Trophoblast cell (in vitro differentiated cells and primary cell): ENCODE results near the gene RPA1.

Source experiments
- DNase-seq, 2 donors: peaks; one replicate each; pipeline ENCODE4 v3.0.0-alpha.2; 2016
- H2AFZ ChIP-seq: 2 replicates; pipeline ENCODE4 v1.6.1; 2013; ENCODE audit warnings: low read length, moderate library complexity, mild to moderate bottlenecking; ENCODE audit not compliant: insufficient read depth, poor library complexity
- H2AK5ac ChIP-seq: 2 replicates; pipeline ENCODE4 v1.6.1; 2013; ENCODE audit warnings: mild to moderate bottlenecking, low read length
- H2BK120ac ChIP-seq: 2 replicates; pipeline ENCODE4 v1.6.1; 2013; ENCODE audit warnings: low read length, mild to moderate bottlenecking, moderate library complexity; ENCODE audit not compliant: insufficient read depth, poor library complexity
- H2BK12ac ChIP-seq: 2 replicates; pipeline ENCODE4 v1.6.1; 2013; ENCODE audit warnings: mild to moderate bottlenecking, low read length, moderate library complexity
- H2BK5ac ChIP-seq: 2 replicates; pipeline ENCODE4 v1.6.1; 2013; ENCODE audit warnings: low read length, low read depth, moderate library complexity, mild to moderate bottlenecking; ENCODE audit not compliant: poor library complexity
- H3K14ac ChIP-seq: 2 replicates; pipeline ENCODE4 v1.6.1; 2013; ENCODE audit warnings: mild to moderate bottlenecking, low read length
- H3K18ac ChIP-seq: 2 replicates; pipeline ENCODE4 v1.6.1; 2013; ENCODE audit warnings: mild to moderate bottlenecking, low read length
- H3K23ac ChIP-seq: 2 replicates; pipeline ENCODE4 v1.6.1; 2013; ENCODE audit warnings: low read length
- H3K27ac ChIP-seq: 2 replicates; pipeline ENCODE4 v1.5.1; 2013; ENCODE audit warnings: low read depth, mild to moderate bottlenecking, inconsistent platforms, low read length, moderate library complexity
- H3K27me3 ChIP-seq: 2 replicates; pipeline ENCODE4 v1.6.1; 2013; ENCODE audit warnings: inconsistent platforms, mild to moderate bottlenecking, low read length, moderate library complexity; ENCODE audit not compliant: insufficient read depth
- H3K36me3 ChIP-seq, 2 experiments: 1 replicate in 1 of 2; 2 replicates in 1 of 2; pipeline ENCODE4 v1.6.1; 2013; ENCODE audit warnings: low read length in 2 of 2, mild to moderate bottlenecking in 2 of 2, moderate library complexity in 1 of 2; ENCODE audit not compliant: insufficient read depth in 2 of 2, control insufficient read depth in 1 of 2
- H3K4ac ChIP-seq: 2 replicates; pipeline ENCODE4 v1.6.1; 2013; ENCODE audit warnings: low read depth, mild to moderate bottlenecking, low read length, moderate library complexity
- H3K4me1 ChIP-seq, 2 experiments: 1 replicate in 1 of 2; 2 replicates in 1 of 2; pipeline ENCODE4 v1.6.1; 2013; ENCODE audit warnings: low read length in 2 of 2, mild to moderate bottlenecking in 2 of 2, moderate library complexity in 1 of 2; ENCODE audit not compliant: insufficient read depth in 2 of 2, control insufficient read depth in 1 of 2
- H3K4me2 ChIP-seq: 2 replicates; pipeline ENCODE4 v1.6.1; 2013; ENCODE audit warnings: inconsistent platforms, mild to moderate bottlenecking, low read length, moderate library complexity
- H3K4me3 ChIP-seq: 2 replicates; pipeline ENCODE4 v1.5.1; 2013; ENCODE audit warnings: mild to moderate bottlenecking, low read depth, low read length, inconsistent platforms
- H3K79me1 ChIP-seq: one replicate; pipeline ENCODE4 v1.6.1; 2013; ENCODE audit warnings: low read length
- H3K79me2 ChIP-seq: 2 replicates; pipeline ENCODE4 v1.6.1; 2013; ENCODE audit warnings: low read length, mild to moderate bottlenecking; ENCODE audit not compliant: control insufficient read depth, insufficient read depth, poor library complexity
- H3K9ac ChIP-seq: 2 replicates; pipeline ENCODE4 v1.6.1; 2013; ENCODE audit warnings: mild to moderate bottlenecking, low read length
- H3K9me3 ChIP-seq: 2 replicates; pipeline ENCODE4 v1.6.1; 2013; ENCODE audit warnings: low read depth, mild to moderate bottlenecking, control low read depth, inconsistent platforms, low read length; ENCODE audit not compliant: insufficient read depth
- H4K12ac ChIP-seq: 2 replicates; pipeline ENCODE4 v1.6.1; 2013; ENCODE audit warnings: low read depth, mild to moderate bottlenecking, low read length, moderate library complexity
- H4K8ac ChIP-seq: 2 replicates; pipeline ENCODE4 v1.6.1; 2013; ENCODE audit warnings: low read depth, mild to moderate bottlenecking, low read length, moderate library complexity
- H4K91ac ChIP-seq: one replicate; pipeline ENCODE4 v1.6.1; 2013; ENCODE audit warnings: low read depth, mild to moderate bottlenecking, low read length, moderate library complexity
- WGBS: extraction: QIAGEN DNeasy Blood & Tissue Kit; methylation state at CpG from one replicate; pipeline ENCODE4 v1.1.7; 2013; ENCODE audit warnings: missing lambda C conversion rate; ENCODE audit not compliant: insufficient read length, insufficient coverage; ENCODE audit errors: extremely low coverage; 5-methylcytosine and 5-hydroxymethylcytosine counted together

The RPA1 gene

GRCh38 chr17:1792495-1793446, 37.0 kb upstream of the RPA1 start:
- Histone ChIP-seq H3K36me3 (no peaks in the 10 kb centered on the region), H2BK120ac (peak overlapping the region; percentile 88), H2AK5ac (no peak overlapping the region), H2BK5ac (peak overlapping the region; percentile 76), H2BK12ac (peak overlapping the region; percentile 63), H3K4ac (no peak overlapping the region), H3K27me3 (no peaks in the 10 kb centered on the region), H3K79me2 (peaks cover 2% of the 10 kb centered on the region), H4K8ac (peak overlapping the region; percentile 62), H3K9me3 (no peaks in the 10 kb centered on the region), H3K18ac (peak overlapping the region; percentile 68), H3K27ac (peak overlapping the region; percentile 93), H4K91ac (peak overlapping the region; percentile 84), H3K14ac (peak overlapping the region; percentile 53), H3K9ac (no peak overlapping the region), H2AFZ (no peak overlapping the region), H3K4me2 (peak overlapping the region; percentile 44), H3K4me3 (no peak overlapping the region), H4K12ac (peak overlapping the region; percentile 56), H3K79me1 (peaks cover 11% of the 10 kb centered on the region), H3K4me1 (peaks cover 16 to 17% of the 10 kb centered on the region in 2 experiments), H3K23ac (no peak overlapping the region)
- peak; percentile 82 to 93 for DNase-seq
- WGBS: no CpG with 5 or more reads among the region's 23 CpGs

- Histone ChIP-seq H3K4me2 (no peak overlapping the region), H3K36me3 (no peaks in the 10 kb centered on the region), H4K91ac (peak overlapping the region; percentile 28), H3K23ac (no peak overlapping the region), H3K14ac (no peak overlapping the region), H3K9me3 (no peaks in the 10 kb centered on the region), H3K79me2 (peaks cover 2% of the 10 kb centered on the region), H2BK12ac (peak overlapping the region; percentile 6), H2BK120ac (peak overlapping the region; percentile 11), H2AK5ac (no peak overlapping the region), H3K4ac (no peak overlapping the region), H2AFZ (no peak overlapping the region), H4K12ac (no peak overlapping the region), H3K4me3 (no peak overlapping the region), H3K27ac (peak overlapping the region; percentile 93), H3K79me1 (peaks cover 11% of the 10 kb centered on the region), H3K18ac (peak overlapping the region; percentile 41), H4K8ac (no peak overlapping the region), H3K27me3 (no peaks in the 10 kb centered on the region), H3K4me1 (peaks cover 12 to 13% of the 10 kb centered on the region in 2 experiments), H2BK5ac (peak overlapping the region; percentile 16), H3K9ac (no peak overlapping the region)
- peak; percentile 66 to 74 for DNase-seq
- WGBS: no CpG with 5 or more reads among the region's 1 CpG
These were observed 36.4 kb upstream of the RPA1 start for GRCh38 chr17:1793447-1793806.

GRCh38 chr17:1796800-1797199, 33.0 kb upstream of the RPA1 start:
- no CpG with 5 or more reads among the region's 1 CpG for WGBS
- H3K23ac ChIP-seq: no peak overlapping the region

GRCh38 chr17:1797323-1797722, 32.5 kb upstream of the RPA1 start:
- no peak overlapping the region for H3K4me2 ChIP-seq
- H3K4ac ChIP-seq: no peak overlapping the region
- H3K27me3 ChIP-seq: no peaks in the 10 kb centered on the region
- H4K91ac ChIP-seq: no peak overlapping the region
- H3K18ac ChIP-seq: peak overlapping the region; percentile 35
- H3K9ac ChIP-seq: no peak overlapping the region
- no peak overlapping the region for H2AK5ac ChIP-seq
- WGBS: no CpG with 5 or more reads among the region's 3 CpGs
- H3K23ac ChIP-seq: no peak overlapping the region
- H3K4me1 ChIP-seq: peaks cover 12% of the 10 kb centered on the region in 2 experiments
- no peaks in the 10 kb centered on the region for H3K79me2 ChIP-seq
- H3K79me1 ChIP-seq: peaks cover 8% of the 10 kb centered on the region
- no peak for DNase-seq
- H3K14ac ChIP-seq: no peak overlapping the region
- H3K36me3 ChIP-seq: peaks cover 6 to 14% of the 10 kb centered on the region in 2 experiments
- no peak overlapping the region for H4K12ac ChIP-seq
- H3K9me3 ChIP-seq: no peaks in the 10 kb centered on the region
- H3K27ac ChIP-seq: no peak overlapping the region
- no peak overlapping the region for H2BK12ac ChIP-seq
- no peak overlapping the region for H2BK5ac ChIP-seq
- H4K8ac ChIP-seq: no peak overlapping the region
- no peak overlapping the region for H2AFZ ChIP-seq
- no peak overlapping the region for H2BK120ac ChIP-seq
- H3K4me3 ChIP-seq: no peak overlapping the region

More at GRCh38 chr17:1796800-1797199, 33.0 kb upstream of the RPA1 start:
- H4K8ac ChIP-seq: no peak overlapping the region
- no peak for DNase-seq
- no peak overlapping the region for H4K91ac ChIP-seq
- no peak overlapping the region for H3K9ac ChIP-seq
- no peak overlapping the region for H3K4me2 ChIP-seq
- no peaks in the 10 kb centered on the region for H3K9me3 ChIP-seq
- no peak overlapping the region for H4K12ac ChIP-seq
- H3K4me1 ChIP-seq: peaks cover 15% of the 10 kb centered on the region in 2 experiments
- H2BK12ac ChIP-seq: no peak overlapping the region
- H3K4me3 ChIP-seq: no peak overlapping the region
- H3K79me2 ChIP-seq: peaks cover 2% of the 10 kb centered on the region
- no peaks in the 10 kb centered on the region for H3K27me3 ChIP-seq
- H2BK5ac ChIP-seq: no peak overlapping the region
- no peak overlapping the region for H2BK120ac ChIP-seq
- peaks cover 6 to 12% of the 10 kb centered on the region in 2 experiments for H3K36me3 ChIP-seq
- H3K27ac ChIP-seq: no peak overlapping the region
- H3K14ac ChIP-seq: no peak overlapping the region
- H3K4ac ChIP-seq: no peak overlapping the region
- H2AK5ac ChIP-seq: no peak overlapping the region
- H3K18ac ChIP-seq: no peak overlapping the region
- peaks cover 11% of the 10 kb centered on the region for H3K79me1 ChIP-seq
- no peak overlapping the region for H2AFZ ChIP-seq
